MCF 10A (cell line): ENCODE data around the gene NOTCH2. TPM values are rescaled to one million over a fixed set of nuclear protein-coding genes. Genes with fewer than 3 reads are reported as not detected.
A peak's percentile ranks its signal among the peaks of the same experiment; 100 is the strongest.

Experiments
- BruUV-seq: library from RNA; stranded (reverse); fragments of 400-500 nt; replicated peaks from 2 replicates; lab custom pipeline; 2021; lab: Mats Ljungman, UMichigan
- CTCF ChIA-PET: fragments of 300-600 bp; sonication (Branson Sonifier 250); formaldehyde crosslinking; extraction: SDS; loops from one replicate; lab custom pipeline; 2021; ENCODE audit warnings: antibody characterized with exemption, inconsistent platforms; lab: Yijun Ruan, JAX
- POLR2A ChIA-PET: fragments of 300-600, 350-650 bp; sonication (Branson Sonifier 250); formaldehyde crosslinking; extraction: SDS; loops from one replicate; lab custom pipeline; 2020; ENCODE audit warnings: antibody characterized with exemption, inconsistent platforms; lab: Yijun Ruan, JAX
- DNase-seq: peaks from one replicate; pipeline ENCODE4 v3.0.0-alpha.2; 2018; ENCODE audit not compliant: unreplicated experiment
- H3K27ac Mint-ChIP-seq: one replicate; pipeline ENCODE4 v1.8.0; 2022; ENCODE audit warnings: mild to moderate bottlenecking, low read depth, mixed read lengths; ENCODE audit not compliant: unreplicated experiment
- H3K27me3 Mint-ChIP-seq: one replicate; pipeline ENCODE4 v1.8.0; 2022; ENCODE audit warnings: mixed read lengths; ENCODE audit not compliant: insufficient read depth, unreplicated experiment
- H3K36me3 Mint-ChIP-seq: one replicate; pipeline ENCODE4 v1.8.0; 2022; ENCODE audit warnings: mild to moderate bottlenecking, moderate library complexity, mixed read lengths; ENCODE audit not compliant: insufficient read depth, unreplicated experiment
- H3K4me1 Mint-ChIP-seq: one replicate; pipeline ENCODE4 v1.8.0; 2022; ENCODE audit warnings: mixed read lengths; ENCODE audit not compliant: insufficient read depth, unreplicated experiment
- H3K4me3 Mint-ChIP-seq: one replicate; pipeline ENCODE4 v1.8.0; 2022; ENCODE audit warnings: mild to moderate bottlenecking, moderate library complexity, mixed read lengths; ENCODE audit not compliant: unreplicated experiment
- H3K9me3 Mint-ChIP-seq: one replicate; pipeline ENCODE4 v1.8.0; 2022; ENCODE audit warnings: mixed read lengths; ENCODE audit not compliant: unreplicated experiment
- CTCF ChIP-seq: fragments of 200-600 bp; IDR thresholded peaks from one replicate; pipeline ENCODE4 v1.8.0; 2022; ENCODE audit warnings: antibody characterized with exemption, mild to moderate bottlenecking; ENCODE audit not compliant: unreplicated experiment
- intact Hi-C: fragments of 100-400 bp; cut with micrococcal nuclease; formaldehyde crosslinking; loops from 2 replicates; pipeline ENCODE4 v1.14.1; 2022
- total RNA-seq: library from RNA; stranded (reverse); gene quantifications from 2 replicates; pipeline ENCODE4 v1.2.3, GENCODE V29; 2022

NOTCH2 gene
- total RNA-seq, 1 experiment from 2014 or later: 128 TPM

- intact Hi-C loops: loop anchor here (5.0 kb wide), 1 partner anchor 273 kb away; no protein-coding TSS in a partner anchor
- H3K27ac Mint-ChIP-seq: no peak overlapping the region
- ChIA-PET CTCF (interaction anchor here (0.9 to 1.1 kb wide), 2 partner anchors 10 to 12 kb away, joined by 3 read pairs; no protein-coding TSS in a partner anchor), POLR2A (no interaction called here)
- H3K4me3 Mint-ChIP-seq: no peak overlapping the region
- H3K9me3 Mint-ChIP-seq: no peaks in the 10 kb centered on the region
- DNase-seq: no peak
- peaks cover 6% of the 10 kb centered on the region for H3K4me1 Mint-ChIP-seq
- no peaks in the 10 kb centered on the region for H3K36me3 Mint-ChIP-seq
- no TSS peak for BruUV-seq
- no peaks in the 10 kb centered on the region for H3K27me3 Mint-ChIP-seq
- TF ChIP-seq CTCF: no peak
Measured at GRCh38 chr1:119874186-119874585, 195.3 kb downstream of the NOTCH2 start.

GRCh38 chr1:119873135-119874015 lies 196.1 kb downstream of the NOTCH2 start:
- Mint-ChIP-seq H3K4me3 (no peak overlapping the region), H3K27me3 (no peaks in the 10 kb centered on the region)
- intact Hi-C loops: loop anchor here (5.0 kb wide), 1 partner anchor 274 kb away; no protein-coding TSS in a partner anchor

GRCh38 chr1:119871881-119872280 lies 197.6 kb downstream of the NOTCH2 start:
- H3K4me1 Mint-ChIP-seq: peaks cover 6% of the 10 kb centered on the region
- H3K27me3 Mint-ChIP-seq: no peaks in the 10 kb centered on the region
- DNase-seq: no peak
- no peak for TF ChIP-seq CTCF
- H3K4me3 Mint-ChIP-seq: no peak overlapping the region
- CTCF ChIA-PET: interaction anchor here (0.6 to 5.3 kb wide), 10 partner anchors 12 to 265 kb away, joined by 3 to 47 read pairs (median 3); no protein-coding TSS in a partner anchor
- no TSS peak for BruUV-seq
- POLR2A ChIA-PET: no interaction called here
- intact Hi-C loops: loop anchor here (1.0 to 5.0 kb wide), 2 partner anchors 63 to 275 kb away; no protein-coding TSS in a partner anchor
- H3K9me3 Mint-ChIP-seq: no peaks in the 10 kb centered on the region
- no peaks in the 10 kb centered on the region for H3K36me3 Mint-ChIP-seq
- H3K27ac Mint-ChIP-seq: no peak overlapping the region

More at GRCh38 chr1:119873135-119874015, 196.1 kb downstream of the NOTCH2 start:
- Mint-ChIP-seq H3K4me1 (peaks cover 6% of the 10 kb centered on the region), H3K36me3 (no peaks in the 10 kb centered on the region), H3K27ac (no peak overlapping the region), H3K9me3 (no peaks in the 10 kb centered on the region)
- CTCF ChIA-PET: interaction anchor here (0.9 to 1.3 kb wide), 4 partner anchors 11 to 267 kb away, joined by 3 to 5 read pairs (median 3); no protein-coding TSS in a partner anchor
- POLR2A ChIA-PET: interaction anchor here (0.6 kb wide), 1 partner anchor 61 kb away, joined by 3 read pairs; no protein-coding TSS in a partner anchor
- peak; percentile 27 for DNase-seq
- BruUV-seq: no TSS peak
- no peak for TF ChIP-seq CTCF
